IMR-90 (cell line): ENCODE measurements around the gene CSH2. TPM values are rescaled to one million over a fixed set of nuclear protein-coding genes. Genes with fewer than 3 reads are reported as not detected.

Experiments
- ATAC-seq: fragments of 200-7000 bp; cut with Tn5 transposase; 2 replicates; pipeline ENCODE4 v1.9.1; 2020; ENCODE audit warnings: low read depth, mild to moderate bottlenecking, moderate library complexity
- BruUV-seq: library from RNA; stranded (reverse); fragments of 400-500 nt; replicated peaks from 2 replicates; lab custom pipeline; 2021; lab: Mats Ljungman, UMichigan
- CTCF ChIA-PET: fragments of 300-600 bp; formaldehyde crosslinking; extraction: SDS; loops from one replicate; lab custom pipeline; 2021; ENCODE audit warnings: antibody characterized with exemption; lab: Yijun Ruan, JAX
- POLR2A ChIA-PET: fragments of 300-600 bp; sonication (Branson Sonifier 250); formaldehyde crosslinking; loops from one replicate; lab custom pipeline; 2022; ENCODE audit warnings: antibody characterized with exemption; ENCODE audit not compliant: unreplicated experiment; lab: Charles Lee
- DNase-seq: peaks from one replicate; pipeline ENCODE4 v3.0.0; 2013
- H2AFZ ChIP-seq: replicated peaks from 2 replicates; pipeline ENCODE3; 2013; ENCODE audit warnings: low read length, mild to moderate bottlenecking; ENCODE audit not compliant: poor library complexity
- H2AK5ac ChIP-seq: 2 replicates; pipeline ENCODE4 v1.6.1; 2013; ENCODE audit warnings: low read depth, low read length, inconsistent platforms
- H2AK9ac ChIP-seq: replicated peaks from 2 replicates; pipeline ENCODE3; 2013; ENCODE audit warnings: mild to moderate bottlenecking, low read depth, low read length, moderate library complexity; ENCODE audit not compliant: poor library complexity
- H2BK120ac ChIP-seq: 2 replicates; pipeline ENCODE4 v1.6.1; 2013; ENCODE audit warnings: low read depth, low read length, inconsistent platforms
- H2BK15ac ChIP-seq: 3 replicates; pipeline ENCODE4 v1.6.1; 2013; ENCODE audit warnings: low read depth, low read length, inconsistent platforms
- H2BK20ac ChIP-seq: 2 replicates; pipeline ENCODE4 v1.6.1; 2013; ENCODE audit warnings: low read depth, mild to moderate bottlenecking, inconsistent platforms, low read length, moderate library complexity
- H2BK5ac ChIP-seq: 2 replicates; pipeline ENCODE4 v1.6.1; 2013; ENCODE audit warnings: mild to moderate bottlenecking, low read depth, low read length, inconsistent platforms; ENCODE audit not compliant: poor library complexity, severe bottlenecking
- H3K14ac ChIP-seq: replicated peaks from 2 replicates; pipeline ENCODE4 v1.6.1; 2013; ENCODE audit warnings: low read depth, low read length, inconsistent platforms
- H3K18ac ChIP-seq: 2 replicates; pipeline ENCODE4 v1.6.1; 2013; ENCODE audit warnings: low read depth, low read length, control low read depth
- H3K23ac ChIP-seq: 2 replicates; pipeline ENCODE4 v1.6.1; 2013; ENCODE audit warnings: low read depth, low read length, inconsistent platforms
- H3K27ac ChIP-seq: 2 replicates; pipeline ENCODE4 v1.5.1; 2013; ENCODE audit warnings: mild to moderate bottlenecking, control low read depth, low read length; ENCODE audit not compliant: insufficient read depth
- H3K27me3 ChIP-seq: 2 replicates; pipeline ENCODE4 v1.6.1; 2013; ENCODE audit warnings: low read length; ENCODE audit not compliant: control insufficient read depth, insufficient read depth
- H3K36me3 ChIP-seq: 2 replicates; pipeline ENCODE4 v1.6.1; 2013; ENCODE audit warnings: low read length, mixed read lengths; ENCODE audit not compliant: control insufficient read depth, insufficient read depth
- H3K4ac ChIP-seq: 2 replicates; pipeline ENCODE4 v1.6.1; 2013; ENCODE audit warnings: low read depth, low read length, inconsistent platforms
- H3K4me1 ChIP-seq: 2 replicates; pipeline ENCODE4 v1.6.1; 2013; ENCODE audit warnings: low read length, mixed read lengths; ENCODE audit not compliant: control insufficient read depth, insufficient read depth
- H3K4me2 ChIP-seq: 2 replicates; pipeline ENCODE4 v1.6.1; 2013; ENCODE audit warnings: low read depth, mild to moderate bottlenecking, control low read depth, low read length, moderate library complexity
- H3K4me3 ChIP-seq: 2 replicates; pipeline ENCODE4 v1.5.1; 2013; ENCODE audit warnings: low read depth, mild to moderate bottlenecking, control low read depth, low read length, moderate library complexity; ENCODE audit not compliant: insufficient read depth
- H3K56ac ChIP-seq: 2 replicates; pipeline ENCODE4 v1.6.1; 2013; ENCODE audit warnings: low read length, inconsistent platforms; ENCODE audit not compliant: insufficient read depth; ENCODE audit errors: extremely low read depth
- H3K79me1 ChIP-seq, 2 experiments: 2 replicates each; pipeline ENCODE4 v1.6.1; 2013; ENCODE audit warnings: low read length in 2 of 2, inconsistent platforms in 1 of 2, low read depth in 1 of 2
- H3K9ac ChIP-seq: 2 replicates; pipeline ENCODE4 v1.6.1; 2013; ENCODE audit warnings: low read depth, low read length, control low read depth
- H3K9me1 ChIP-seq: 2 replicates; pipeline ENCODE4 v1.6.1; 2013; ENCODE audit warnings: low read length, inconsistent platforms; ENCODE audit not compliant: insufficient read depth
- H3K9me3 ChIP-seq: 2 replicates; pipeline ENCODE4 v1.6.1; 2013; ENCODE audit warnings: low read length; ENCODE audit not compliant: control insufficient read depth, insufficient read depth
- H4K20me1 ChIP-seq: 2 replicates; pipeline ENCODE4 v1.6.1; 2013; ENCODE audit warnings: low read length, inconsistent platforms; ENCODE audit not compliant: insufficient read depth
- H4K5ac ChIP-seq: 2 replicates; pipeline ENCODE4 v1.6.1; 2013; ENCODE audit warnings: mild to moderate bottlenecking, low read depth, low read length, control low read depth
- H4K8ac ChIP-seq, 2 experiments: 2 replicates each; pipeline ENCODE4 v1.6.1; 2013; ENCODE audit warnings: low read depth in 2 of 2, low read length in 2 of 2, control low read depth in 1 of 2, inconsistent platforms in 1 of 2
- H4K91ac ChIP-seq: 2 replicates; pipeline ENCODE4 v1.6.1; 2013; ENCODE audit warnings: low read depth, low read length, inconsistent platforms; ENCODE audit not compliant: insufficient read depth
- CEBPB ChIP-seq: IDR thresholded peaks from 2 replicates; pipeline ENCODE4 v1.6.1; 2012; ENCODE audit warnings: low read depth, low read length, improper control_type of control experiment
- RAD21 ChIP-seq: IDR thresholded peaks from 2 replicates; pipeline ENCODE4 v1.6.1; 2012; ENCODE audit warnings: low read length, improper control_type of control experiment
- WGBS, 2 experiments: methylation state at CpG; one replicate each; pipeline versions ENCODE4 v1.1.5 to v1.1.7; 2013; ENCODE audit warnings: missing lambda C conversion rate in 2 of 2; ENCODE audit not compliant: insufficient read length in 1 of 2; ENCODE audit errors: extremely low coverage in 2 of 2; 5-methylcytosine and 5-hydroxymethylcytosine counted together
- dilution Hi-C: fragments of 300-500 bp; cut with HindIII; formaldehyde crosslinking; loops from one replicate; pipeline ENCODE4 v1.14.3; 2018; ENCODE audit warnings: low sequenced_read_pairs; ENCODE audit not compliant: unreplicated experiment
- in situ Hi-C: fragments of 300-500 bp; cut with MboI; formaldehyde crosslinking; loops from 3 replicates; pipeline ENCODE4 v1.14.3; 2019; ENCODE audit warnings: low sequenced_read_pairs, inconsistent platforms, mixed read lengths
- intact Hi-C: fragments of 100-400 bp; cut with micrococcal nuclease; formaldehyde crosslinking; loops from 2 replicates; pipeline ENCODE4 v1.10.0; 2022
- polyA plus RNA-seq, 3 experiments: library from polyadenylated mRNA; depleted of rRNA; stranded (reverse); fragments of >200 nt; gene quantifications; 2 replicates each; pipeline ENCODE4 v1.2.3, GENCODE V29; 2012; ENCODE audit warnings: low replicate concordance in 1 of 3
- total RNA-seq: library from RNA; depleted of rRNA; stranded (reverse); fragments of >200 nt; gene quantifications from 2 replicates; pipeline ENCODE4 v1.2.3, GENCODE V29; 2012

CSH2 gene
- total and polyA plus RNA-seq, 2 of the 4 experiments (the other 2 are of a cell fraction): not detected

DNA sequence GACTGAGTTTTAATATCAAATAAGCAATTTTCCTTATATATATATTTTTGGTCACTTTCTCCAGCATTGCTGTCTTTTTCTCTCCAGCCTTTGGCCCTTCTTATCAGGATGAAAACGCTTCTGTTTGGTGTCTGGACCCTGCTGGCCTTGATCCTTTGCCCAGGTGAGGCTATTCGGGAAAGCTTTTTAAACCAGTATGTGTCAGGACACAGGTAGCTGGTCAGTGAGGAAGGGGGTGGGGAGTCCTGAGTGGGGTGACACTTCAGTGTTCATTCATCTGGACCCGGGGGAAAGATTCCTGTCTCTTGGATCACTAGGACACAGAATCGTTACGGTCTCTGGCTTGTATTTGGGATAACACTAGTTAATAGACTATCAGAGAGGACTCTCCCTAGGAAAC lies 18.8 kb downstream of the CSH2 start:
- Histone ChIP-seq H4K5ac (no peak overlapping the region), H3K4me3 (no peak overlapping the region), H3K4me2 (no peak overlapping the region), H2AK9ac (no peak overlapping the region), H4K20me1 (no peaks in the 10 kb centered on the region), H3K27me3 (peaks cover 29% of the 10 kb centered on the region), H4K91ac (no peak overlapping the region), H2AK5ac (no peak overlapping the region), H3K36me3 (no peaks in the 10 kb centered on the region), H2BK15ac (no peak overlapping the region), H3K56ac (no peak overlapping the region), H2BK120ac (no peak overlapping the region), H3K9ac (no peak overlapping the region), H3K4ac (no peak overlapping the region), H3K9me3 (no peaks in the 10 kb centered on the region), H4K8ac (no peak overlapping the region), H2AFZ (no peak overlapping the region), H3K27ac (no peak overlapping the region), H3K23ac (no peak overlapping the region), H3K9me1 (no peaks in the 10 kb centered on the region), H3K79me1 (no peaks in the 10 kb centered on the region), H3K18ac (no peak overlapping the region), H2BK5ac (no peak overlapping the region), H3K14ac (no peak overlapping the region), H2BK20ac (no peak overlapping the region), H3K4me1 (no peaks in the 10 kb centered on the region)
- dilution Hi-C loops (no loop called here), intact Hi-C loops (no loop called here), in situ Hi-C loops (no loop called here)
- no TSS peak for BruUV-seq
- no peak for ATAC-seq
- no peak for DNase-seq
- ChIA-PET CTCF (no interaction called here), POLR2A (no interaction called here)
- no CpG with 5 or more reads among the region's 5 CpGs for WGBS, 2 experiments
- TF ChIP-seq RAD21: no peak
- no peak for TF ChIP-seq CEBPB
